ENCODE data around the gene RIMKLB.
"Not testable (repeated sequence)": the region's sequence is repeated elsewhere in the genome, so short reads cannot be mapped to it uniquely, and the experiment has no call there.

RIMKLB gene

GRCh38 chr12:8687846-8688601 is 9.8 kb upstream of the RIMKLB start:
- in situ Hi-C loops (cut with HindIII; ENCODE audit: low pct_ligation_motif_present, low pct_unique_long_range_greater_than_20kb, low sequenced_read_pairs): no loop called here
- DNase-seq: peak; percentile 89

DNA sequence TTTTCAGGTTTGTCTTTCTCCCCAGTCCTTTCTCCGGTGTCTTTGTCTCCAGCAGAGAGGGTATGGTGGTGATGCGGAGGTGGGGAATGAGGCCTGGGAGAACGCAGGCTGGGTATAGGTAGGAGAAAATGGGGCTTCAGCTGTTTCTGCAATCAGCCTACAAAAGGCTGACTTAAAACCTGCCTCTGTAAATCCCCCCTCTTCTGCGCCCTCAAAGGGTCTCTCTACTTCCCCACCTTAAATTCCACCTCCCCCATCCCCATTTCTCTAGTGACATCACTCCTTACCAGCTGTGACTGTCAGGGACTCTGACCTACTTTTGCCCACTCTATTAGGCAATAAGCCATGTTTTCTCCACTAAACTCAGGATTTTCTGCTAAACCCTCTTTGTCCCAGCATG is 8.1 kb upstream of the RIMKLB start:
- in situ Hi-C loops (cut with HindIII; ENCODE audit: low pct_ligation_motif_present, low pct_unique_long_range_greater_than_20kb, low sequenced_read_pairs): no loop called here
- DNase-seq: no peak

GRCh38 chr12:8692573-8692972 is 5.2 kb upstream of the RIMKLB start:
- in situ Hi-C loops (cut with HindIII; ENCODE audit: low pct_ligation_motif_present, low pct_unique_long_range_greater_than_20kb, low sequenced_read_pairs): no loop called here
- DNase-seq: no peak

GRCh38 chr12:8695116-8695515 is 2.7 kb upstream of the RIMKLB start:
- in situ Hi-C loops (cut with HindIII; ENCODE audit: low pct_ligation_motif_present, low pct_unique_long_range_greater_than_20kb, low sequenced_read_pairs): no loop called here
- DNase-seq: no peak

DNA sequence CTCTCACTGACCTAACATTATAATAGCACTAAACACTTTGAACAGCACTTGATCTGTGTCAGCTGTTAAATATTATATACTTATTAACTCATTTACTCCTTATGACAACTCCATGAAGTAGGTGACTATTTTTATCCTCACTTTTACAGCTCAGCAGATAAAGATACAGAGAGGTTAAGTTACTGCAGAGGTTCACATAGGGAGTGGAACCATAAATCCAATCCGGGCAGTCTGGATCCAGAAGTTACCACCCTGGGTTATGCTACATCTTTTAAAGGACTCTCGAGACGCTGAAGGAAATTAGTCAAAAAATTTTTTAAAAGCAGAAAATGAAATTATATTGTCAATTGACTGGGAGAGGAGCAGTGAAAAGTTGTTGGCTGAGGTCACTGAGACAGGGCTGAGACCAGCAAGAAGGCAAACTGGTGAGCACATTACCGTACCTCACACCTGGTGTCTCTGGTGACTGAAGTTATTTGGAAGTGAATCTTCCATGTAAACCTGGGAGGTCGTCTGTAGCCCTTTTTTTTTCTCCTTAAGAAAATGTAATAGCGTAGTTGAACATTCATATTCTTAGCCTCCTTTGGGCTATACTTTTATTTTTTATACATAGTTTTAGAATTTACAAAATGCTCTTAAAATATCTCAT is 1.2 kb upstream of the RIMKLB start:
- in situ Hi-C loops (cut with HindIII; ENCODE audit: low pct_ligation_motif_present, low pct_unique_long_range_greater_than_20kb, low sequenced_read_pairs): no loop called here
- no peak for DNase-seq

DNA sequence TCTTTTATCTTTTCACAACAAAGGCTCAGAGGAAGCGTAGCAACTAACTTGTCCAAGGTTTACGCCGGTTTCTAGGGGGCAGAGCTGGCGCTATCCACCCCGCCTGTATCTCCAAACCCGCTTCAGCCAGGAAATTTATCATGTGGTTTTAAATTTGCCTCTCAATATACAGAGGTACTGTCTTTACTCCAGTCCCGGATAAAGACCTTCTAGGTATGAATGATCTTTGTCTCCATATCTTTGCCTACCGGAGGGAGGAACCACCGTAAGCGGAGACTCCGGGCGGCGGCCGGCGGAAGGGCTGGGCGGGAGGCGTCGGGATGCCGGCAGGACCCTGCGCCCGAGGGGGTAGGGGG is 693 bp upstream of the RIMKLB start:
- in situ Hi-C loops (cut with HindIII; ENCODE audit: low pct_ligation_motif_present, low pct_unique_long_range_greater_than_20kb, low sequenced_read_pairs): no loop called here
- DNase-seq: peak; percentile 60

DNA sequence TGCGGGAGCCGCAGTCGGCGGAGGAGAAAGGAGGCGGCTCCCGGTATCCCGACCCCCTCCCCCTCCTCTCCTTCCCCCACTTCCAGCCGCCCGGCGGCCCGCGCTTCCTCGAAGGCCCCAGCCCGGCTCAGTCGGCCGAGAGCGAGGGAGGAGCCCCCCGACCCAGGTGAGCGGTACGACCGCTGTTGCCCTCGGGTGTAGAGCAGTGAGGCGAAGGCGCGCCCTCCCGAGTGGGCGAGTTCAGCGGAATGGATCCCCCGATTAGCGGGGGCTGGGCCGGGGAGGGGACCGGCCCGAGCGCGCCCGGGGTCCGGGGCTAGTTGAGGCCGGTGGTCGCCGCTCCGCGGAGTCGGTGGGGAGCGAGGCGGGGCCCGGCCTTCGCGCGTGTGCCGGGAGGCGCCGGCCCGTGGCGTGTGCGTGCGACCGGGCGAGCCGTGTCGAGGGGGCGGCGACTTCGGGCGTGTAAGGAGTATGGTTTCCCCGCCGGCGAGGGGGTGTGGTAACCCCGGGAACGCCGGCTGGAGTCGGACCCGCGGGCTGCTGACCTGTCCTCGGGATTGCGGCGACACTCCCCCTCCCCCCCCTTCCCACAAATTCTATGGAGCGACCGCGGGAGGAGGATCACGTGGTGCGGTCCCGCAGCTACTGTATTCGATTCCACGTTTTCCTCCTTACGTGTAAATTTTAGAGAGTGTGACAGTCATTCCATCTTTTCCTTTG is 501 bp downstream of the RIMKLB start:
- in situ Hi-C loops (cut with HindIII; ENCODE audit: low pct_ligation_motif_present, low pct_unique_long_range_greater_than_20kb, low sequenced_read_pairs): no loop called here
- peak; percentile 83 for DNase-seq

DNA sequence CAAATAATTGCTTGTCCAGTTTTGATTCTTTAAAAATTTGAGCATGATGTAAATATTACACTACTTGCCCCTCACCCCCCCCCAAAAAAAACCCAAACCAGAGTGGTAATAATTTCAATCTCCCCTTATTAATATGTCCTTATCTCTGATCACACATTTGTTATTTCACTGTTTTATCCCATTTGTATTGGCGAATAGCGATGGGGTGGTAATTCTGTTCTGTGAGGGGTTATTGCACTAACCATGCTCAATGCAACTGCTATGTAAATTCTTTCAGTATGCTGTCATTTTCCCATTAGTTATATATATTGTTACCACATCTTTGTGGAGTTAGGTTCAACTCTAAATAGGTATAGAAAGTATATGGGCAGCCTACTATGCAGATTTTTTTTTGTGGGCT is 1.1 kb downstream of the RIMKLB start:
- in situ Hi-C loops (cut with HindIII; ENCODE audit: low pct_ligation_motif_present, low pct_unique_long_range_greater_than_20kb, low sequenced_read_pairs): no loop called here
- DNase-seq: peak; percentile 37

- peak; percentile 42 for DNase-seq
- in situ Hi-C loops (cut with HindIII; ENCODE audit: low pct_ligation_motif_present, low pct_unique_long_range_greater_than_20kb, low sequenced_read_pairs): no loop called here
Measured at GRCh38 chr12:8699714-8700113, 1.9 kb downstream of the RIMKLB start.

DNA sequence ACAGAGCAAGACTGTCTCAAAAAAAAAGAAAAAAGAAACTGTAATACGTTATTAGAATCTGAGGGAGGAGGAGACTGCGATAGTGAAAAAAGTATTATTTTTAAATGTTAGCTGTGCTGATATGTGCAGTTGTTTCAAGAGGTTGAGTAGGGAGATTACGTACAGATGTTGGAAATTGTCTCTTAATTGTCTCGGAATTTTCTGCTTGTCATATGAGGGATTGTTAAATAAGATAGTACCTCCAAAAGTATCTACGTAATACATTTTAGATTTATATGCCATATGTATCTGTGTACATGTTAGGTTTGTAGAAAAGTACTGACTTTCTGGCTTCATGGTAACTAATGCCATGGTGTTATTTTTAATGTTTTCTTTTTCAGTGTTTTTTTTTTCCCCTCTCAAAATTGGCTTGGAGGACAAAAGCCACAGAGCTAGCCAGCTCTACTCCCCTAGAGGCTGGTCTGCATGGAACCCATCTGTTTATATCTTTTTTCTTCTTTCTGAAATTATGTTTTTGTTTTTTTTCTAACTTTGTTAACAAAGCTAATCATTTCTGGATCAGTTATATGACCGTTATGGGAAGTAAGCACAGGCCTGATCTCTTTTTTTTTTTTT is 3.4 kb downstream of the RIMKLB start:
- DNase-seq: no peak
- in situ Hi-C loops (cut with HindIII; ENCODE audit: low pct_ligation_motif_present, low pct_unique_long_range_greater_than_20kb, low sequenced_read_pairs): no loop called here

- in situ Hi-C loops (cut with HindIII; ENCODE audit: low pct_ligation_motif_present, low pct_unique_long_range_greater_than_20kb, low sequenced_read_pairs): no loop called here
- no peak for DNase-seq
Measured at GRCh38 chr12:8702159-8702558, 4.4 kb downstream of the RIMKLB start.

GRCh38 chr12:8709124-8709830 is 11.5 kb downstream of the RIMKLB start:
- DNase-seq: peak; percentile 80
- in situ Hi-C loops (cut with HindIII; ENCODE audit: low pct_ligation_motif_present, low pct_unique_long_range_greater_than_20kb, low sequenced_read_pairs): no loop called here

GRCh38 chr12:8712572-8712971 is 14.8 kb downstream of the RIMKLB start:
- no peak for DNase-seq
- in situ Hi-C loops (cut with HindIII; ENCODE audit: low pct_ligation_motif_present, low pct_unique_long_range_greater_than_20kb, low sequenced_read_pairs): no loop called here

DNA sequence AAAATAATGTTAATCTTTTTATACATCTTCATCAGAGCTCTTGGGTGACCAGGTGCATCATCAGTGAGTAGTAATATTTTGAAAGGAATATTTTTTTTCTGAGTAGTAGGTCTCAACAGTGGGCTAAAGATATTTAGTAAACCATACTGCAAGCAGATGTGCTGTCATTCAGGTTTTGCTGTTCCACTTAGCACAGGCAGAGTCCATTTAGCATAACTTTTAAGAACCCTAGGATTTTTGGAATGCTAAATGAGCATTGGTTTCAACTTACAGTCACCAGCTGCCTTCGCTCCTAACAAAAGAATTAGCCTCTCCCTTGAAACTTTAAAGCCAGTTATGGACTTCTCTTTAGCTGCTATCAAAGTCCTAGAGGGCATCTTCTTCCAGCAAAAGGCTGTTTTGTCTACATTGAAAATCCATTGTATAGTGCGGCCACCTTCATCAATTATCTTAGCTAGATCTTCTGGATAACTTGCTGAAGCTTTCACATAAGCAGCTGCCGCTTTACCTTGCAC is 24.6 kb downstream of the RIMKLB start:
- in situ Hi-C loops (cut with HindIII; ENCODE audit: low pct_ligation_motif_present, low pct_unique_long_range_greater_than_20kb, low sequenced_read_pairs): no loop called here
- DNase-seq: no peak

DNA sequence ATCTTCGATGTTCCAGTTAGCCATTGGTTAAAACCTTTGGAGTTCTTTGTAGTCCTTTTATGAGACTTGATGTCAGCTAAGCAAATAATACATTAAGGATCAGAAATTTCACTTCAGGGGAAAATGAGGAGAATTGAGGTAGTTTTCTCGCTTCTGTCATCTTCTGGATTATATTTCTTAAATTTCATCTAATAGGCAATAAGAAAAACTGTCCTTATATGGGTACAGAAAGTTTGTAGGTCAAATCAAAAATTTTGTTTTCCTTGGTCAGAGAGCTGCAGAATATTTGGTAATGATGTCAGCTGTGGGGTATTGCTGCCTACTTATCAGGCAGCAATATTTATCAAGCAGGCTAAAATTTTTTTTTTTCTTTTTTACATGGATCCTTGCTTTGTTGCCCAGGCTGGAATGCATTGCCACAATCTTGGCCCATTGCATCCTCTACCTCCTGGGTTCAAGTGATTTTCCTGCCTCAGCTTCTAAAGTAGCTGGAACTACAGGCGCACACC is 37.1 kb downstream of the RIMKLB start:
- in situ Hi-C loops (cut with HindIII; ENCODE audit: low pct_ligation_motif_present, low pct_unique_long_range_greater_than_20kb, low sequenced_read_pairs): no loop called here

DNA sequence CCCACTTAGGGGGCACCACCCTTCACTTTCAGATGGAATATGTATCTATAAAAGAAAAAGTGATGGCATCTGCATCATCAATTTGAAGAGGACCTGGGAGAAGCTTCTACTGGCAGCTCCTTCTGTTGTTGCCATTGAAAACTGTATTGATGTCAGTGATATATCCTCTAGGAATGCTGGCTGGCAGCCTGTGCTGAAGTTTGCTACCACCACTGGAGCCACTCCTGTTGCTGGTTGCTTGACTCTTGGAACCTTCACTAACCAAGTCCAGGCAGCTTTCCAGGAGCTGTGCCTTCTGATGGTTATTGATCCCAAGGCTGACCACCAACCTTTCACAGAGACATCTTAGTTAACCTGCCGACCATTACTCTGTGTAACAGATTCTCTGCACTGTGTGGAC is 44.7 kb downstream of the RIMKLB start:
- in situ Hi-C loops (cut with HindIII; ENCODE audit: low pct_ligation_motif_present, low pct_unique_long_range_greater_than_20kb, low sequenced_read_pairs): no loop called here
- peak; percentile 46 for DNase-seq

More for the DNA sequence above, 37.1 kb downstream of the RIMKLB start:
- no peak for DNase-seq

DNA sequence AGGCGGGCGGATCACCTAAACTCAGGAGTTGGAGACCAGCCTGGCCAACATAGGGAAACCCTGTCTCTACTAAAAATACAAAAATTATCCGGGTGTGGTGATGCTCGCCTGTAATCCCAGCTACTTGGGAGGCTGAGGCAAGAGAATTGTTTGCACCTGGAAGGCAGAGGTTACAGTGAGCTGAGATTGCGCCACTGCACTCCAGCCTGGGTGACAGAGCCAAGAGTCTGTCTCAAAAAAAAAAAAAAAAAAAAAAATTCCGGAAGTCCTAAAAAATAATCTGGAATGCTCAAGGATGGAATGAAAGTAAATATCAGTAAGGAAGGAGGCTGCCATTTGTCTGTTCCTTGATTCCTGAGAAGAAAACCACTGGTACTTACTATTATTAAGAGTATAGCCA is 45.3 kb downstream of the RIMKLB start:
- DNase-seq; in situ Hi-C loops (cut with HindIII; ENCODE audit: low pct_ligation_motif_present, low pct_unique_long_range_greater_than_20kb, low sequenced_read_pairs): not testable (repeated sequence)

DNA sequence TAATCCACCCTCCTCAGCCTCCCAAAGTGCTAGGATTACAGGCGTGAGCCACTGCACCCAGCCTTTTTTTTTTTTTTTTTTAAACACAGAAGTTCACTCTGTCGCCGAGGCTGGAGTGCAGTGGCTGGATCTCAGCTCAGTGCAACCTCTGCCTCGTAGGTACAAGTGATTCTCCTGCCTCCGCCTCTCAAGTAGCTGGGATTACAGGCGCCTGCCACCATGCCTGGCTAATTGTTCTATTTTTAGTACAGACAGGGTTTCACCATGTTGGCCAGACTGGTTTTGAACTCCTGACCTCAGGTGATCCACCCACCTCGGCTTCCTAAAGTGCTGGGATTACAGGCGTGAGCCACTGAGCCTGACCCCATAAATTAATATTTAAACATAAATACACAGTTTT is 47.8 kb downstream of the RIMKLB start:
- in situ Hi-C loops (cut with HindIII; ENCODE audit: low pct_ligation_motif_present, low pct_unique_long_range_greater_than_20kb, low sequenced_read_pairs); DNase-seq: not testable (repeated sequence)
